ENCODE results near the gene SRRM2.

Gene SRRM2

GRCh38 chr16:2777231-2777902 lies 24.9 kb downstream of the SRRM2 start, which contains the start of gene ELOB:
TSS of gene ELOB (minus strand) at chr16:2777280. CDS start at chr16:2777239, 41 bp downstream.
- H3K4me1 ChIP-seq (ENCODE audit: insufficient read depth, low read length): peaks cover 19% of the 10 kb centered on the region; the same call in 1 of the 2 replicates
- no peaks in the 10 kb centered on the region for H3K9me3 ChIP-seq (ENCODE audit: control insufficient read depth, insufficient read depth, low read length)
- H3K9ac ChIP-seq (ENCODE audit: low read depth, low read length): peak within 1 kb of the TSS; percentile 99
- peaks cover 13% of the 10 kb centered on the region for H3K36me3 ChIP-seq (ENCODE audit: insufficient read depth, low read length)

GRCh38 chr16:2777903-2778629 lies 25.6 kb downstream of the SRRM2 start:
- Histone ChIP-seq H3K9ac (ENCODE audit: low read depth, low read length) (peak overlapping the region; percentile 99), H3K9me3 (ENCODE audit: control insufficient read depth, insufficient read depth, low read length) (no peaks in the 10 kb centered on the region), H3K4me1 (ENCODE audit: insufficient read depth, low read length) (peaks cover 18% of the 10 kb centered on the region; the same call in 1 of the 2 replicates), H3K36me3 (ENCODE audit: insufficient read depth, low read length) (peaks cover 13% of the 10 kb centered on the region)

- Histone ChIP-seq H3K9me3 (ENCODE audit: control insufficient read depth, insufficient read depth, low read length) (no peaks in the 10 kb centered on the region), H3K36me3 (ENCODE audit: insufficient read depth, low read length) (peaks cover 10% of the 10 kb centered on the region), H3K4me1 (ENCODE audit: insufficient read depth, low read length) (peaks cover 17% of the 10 kb centered on the region; the same call in 1 of the 2 replicates), H3K9ac (ENCODE audit: low read depth, low read length) (peak overlapping the region; percentile 99)
These were observed 26.2 kb downstream of the SRRM2 start for GRCh38 chr16:2778630-2778958.

- Histone ChIP-seq H3K36me3 (ENCODE audit: insufficient read depth, low read length) (peaks cover 9% of the 10 kb centered on the region), H3K9ac (ENCODE audit: low read depth, low read length) (no peak overlapping the region), H3K9me3 (ENCODE audit: control insufficient read depth, insufficient read depth, low read length) (no peaks in the 10 kb centered on the region), H3K4me1 (ENCODE audit: insufficient read depth, low read length) (peaks cover 17% of the 10 kb centered on the region; the same call in 1 of the 2 replicates)
These were observed 26.9 kb downstream of the SRRM2 start for GRCh38 chr16:2779151-2779920.

GRCh38 chr16:2779978-2780898 lies 27.8 kb downstream of the SRRM2 start:
- Histone ChIP-seq H3K4me1 (ENCODE audit: insufficient read depth, low read length) (peaks cover 17% of the 10 kb centered on the region; the same call in 1 of the 2 replicates), H3K9me3 (ENCODE audit: control insufficient read depth, insufficient read depth, low read length) (no peaks in the 10 kb centered on the region), H3K36me3 (ENCODE audit: insufficient read depth, low read length) (peaks cover 2% of the 10 kb centered on the region), H3K9ac (ENCODE audit: low read depth, low read length) (no peak overlapping the region)

GRCh38 chr16:2782583-2783351 lies 30.3 kb downstream of the SRRM2 start:
- peaks cover 13% of the 10 kb centered on the region; the same call in 1 of the 2 replicates for H3K4me1 ChIP-seq (ENCODE audit: insufficient read depth, low read length)
- H3K9me3 ChIP-seq (ENCODE audit: control insufficient read depth, insufficient read depth, low read length): no peaks in the 10 kb centered on the region
- no peaks in the 10 kb centered on the region for H3K36me3 ChIP-seq (ENCODE audit: insufficient read depth, low read length)
- H3K9ac ChIP-seq (ENCODE audit: low read depth, low read length): no peak overlapping the region

GRCh38 chr16:2783581-2784357 lies 31.3 kb downstream of the SRRM2 start:
- Histone ChIP-seq H3K9ac (ENCODE audit: low read depth, low read length) (no peak overlapping the region), H3K36me3 (ENCODE audit: insufficient read depth, low read length) (no peaks in the 10 kb centered on the region), H3K9me3 (ENCODE audit: control insufficient read depth, insufficient read depth, low read length) (no peaks in the 10 kb centered on the region), H3K4me1 (ENCODE audit: insufficient read depth, low read length) (peaks cover 9% of the 10 kb centered on the region; the same call in 1 of the 2 replicates)

GRCh38 chr16:2784358-2785100 lies 32.1 kb downstream of the SRRM2 start:
- H3K4me1 ChIP-seq (ENCODE audit: insufficient read depth, low read length): peaks cover 7% of the 10 kb centered on the region; the same call in 1 of the 2 replicates
- no peaks in the 10 kb centered on the region for H3K36me3 ChIP-seq (ENCODE audit: insufficient read depth, low read length)
- no peaks in the 10 kb centered on the region for H3K9me3 ChIP-seq (ENCODE audit: control insufficient read depth, insufficient read depth, low read length)
- no peak overlapping the region; the same call in 1 of the 2 replicates for H3K9ac ChIP-seq (ENCODE audit: low read depth, low read length)

- peak overlapping the region; percentile 35; the same call in 1 of the 2 replicates for H3K9ac ChIP-seq (ENCODE audit: low read depth, low read length)
- peaks cover 3% of the 10 kb centered on the region; the same call in 1 of the 2 replicates for H3K4me1 ChIP-seq (ENCODE audit: insufficient read depth, low read length)
- H3K9me3 ChIP-seq (ENCODE audit: control insufficient read depth, insufficient read depth, low read length): no peaks in the 10 kb centered on the region
- no peaks in the 10 kb centered on the region for H3K36me3 ChIP-seq (ENCODE audit: insufficient read depth, low read length)
These were observed 32.9 kb downstream of the SRRM2 start for GRCh38 chr16:2785101-2785991.

- no peak overlapping the region for H3K9ac ChIP-seq (ENCODE audit: low read depth, low read length)
- no peaks in the 10 kb centered on the region; the same call in 1 of the 2 replicates for H3K4me1 ChIP-seq (ENCODE audit: insufficient read depth, low read length)
- H3K9me3 ChIP-seq (ENCODE audit: control insufficient read depth, insufficient read depth, low read length): no peaks in the 10 kb centered on the region
- no peaks in the 10 kb centered on the region for H3K36me3 ChIP-seq (ENCODE audit: insufficient read depth, low read length)
These were observed 33.8 kb downstream of the SRRM2 start for GRCh38 chr16:2786061-2786825.

- Histone ChIP-seq H3K9me3 (ENCODE audit: control insufficient read depth, insufficient read depth, low read length) (no peaks in the 10 kb centered on the region), H3K4me1 (ENCODE audit: insufficient read depth, low read length) (no peaks in the 10 kb centered on the region; the same call in 1 of the 2 replicates), H3K36me3 (ENCODE audit: insufficient read depth, low read length) (no peaks in the 10 kb centered on the region), H3K9ac (ENCODE audit: low read depth, low read length) (no peak overlapping the region)
These were observed 34.4 kb downstream of the SRRM2 start for GRCh38 chr16:2786826-2787151.
